Activated naive CD4-positive, alpha-beta T cell treated with anti-CD3 and anti-CD28 coated beads, Interleukin-2, amount 10 ng/mL, durations not matched to agents 7 days and 5 days (primary cell): ENCODE data around the gene ZSWIM5.
"Not testable (repeated sequence)": the region's sequence is repeated elsewhere in the genome, so short reads cannot be mapped to it uniquely, and the experiment has no call there.

ENCODE experiments used
- CTCF ChIA-PET: fragments of 350-600 bp; sonication (Branson Sonifier 250); formaldehyde crosslinking; loops from one replicate; lab custom pipeline; 2021; ENCODE audit warnings: antibody characterized with exemption; lab: Charles Lee
- DNase-seq: peaks from one replicate; pipeline ENCODE4 v3.0.0-alpha.2; 2020
- H3K27ac Mint-ChIP-seq: one replicate; pipeline ENCODE4 v1.8.0; 2021; ENCODE audit warnings: mild to moderate bottlenecking, moderate library complexity, mixed read lengths
- H3K27me3 Mint-ChIP-seq: one replicate; pipeline ENCODE4 v1.8.0; 2021; ENCODE audit warnings: mild to moderate bottlenecking, mixed read lengths
- H3K36me3 Mint-ChIP-seq: one replicate; pipeline ENCODE4 v1.8.0; 2021; ENCODE audit warnings: mixed read lengths
- H3K4me1 Mint-ChIP-seq: one replicate; pipeline ENCODE4 v1.8.0; 2021; ENCODE audit warnings: mixed read lengths
- H3K4me3 Mint-ChIP-seq: one replicate; pipeline ENCODE4 v1.8.0; 2021; ENCODE audit warnings: mild to moderate bottlenecking, moderate library complexity, mixed read lengths
- H3K9me3 Mint-ChIP-seq: one replicate; pipeline ENCODE4 v1.8.0; 2021; ENCODE audit warnings: mixed read lengths

The ZSWIM5 gene

GRCh38 chr1:45071567-45071966 is 134.8 kb downstream of the ZSWIM5 start:
- peaks cover 20% of the 10 kb centered on the region for H3K27me3 Mint-ChIP-seq
- H3K36me3 Mint-ChIP-seq: no peaks in the 10 kb centered on the region
- DNase-seq: no peak
- H3K9me3 Mint-ChIP-seq: peaks cover 7% of the 10 kb centered on the region
- no peaks in the 10 kb centered on the region for H3K4me1 Mint-ChIP-seq
- CTCF ChIA-PET: no interaction called here
- no peak overlapping the region for H3K27ac Mint-ChIP-seq
- no peak overlapping the region for H3K4me3 Mint-ChIP-seq

- peaks cover 2% of the 10 kb centered on the region for H3K9me3 Mint-ChIP-seq
- H3K27ac Mint-ChIP-seq: no peak overlapping the region
- H3K4me3 Mint-ChIP-seq: no peak overlapping the region
- H3K4me1 Mint-ChIP-seq: no peaks in the 10 kb centered on the region
- DNase-seq: no peak
- H3K27me3 Mint-ChIP-seq: peaks cover 9% of the 10 kb centered on the region
- H3K36me3 Mint-ChIP-seq: no peaks in the 10 kb centered on the region
- CTCF ChIA-PET: no interaction called here
Measured at GRCh38 chr1:45067806-45068205, 138.6 kb downstream of the ZSWIM5 start.

- H3K27me3 Mint-ChIP-seq: peaks cover 9% of the 10 kb centered on the region
- H3K4me1 Mint-ChIP-seq: no peaks in the 10 kb centered on the region
- CTCF ChIA-PET: no interaction called here
- DNase-seq: no peak
- no peaks in the 10 kb centered on the region for H3K36me3 Mint-ChIP-seq
- no peak overlapping the region for H3K27ac Mint-ChIP-seq
- no peak overlapping the region for H3K4me3 Mint-ChIP-seq
- H3K9me3 Mint-ChIP-seq: no peaks in the 10 kb centered on the region
Measured at GRCh38 chr1:45065083-45065482, 141.3 kb downstream of the ZSWIM5 start.

- H3K27ac Mint-ChIP-seq, H3K4me3 Mint-ChIP-seq, CTCF ChIA-PET, H3K36me3 Mint-ChIP-seq, H3K9me3 Mint-ChIP-seq, DNase-seq, H3K4me1 Mint-ChIP-seq, H3K27me3 Mint-ChIP-seq: not testable (repeated sequence)
Measured at GRCh38 chr1:45062463-45062862, 143.9 kb downstream of the ZSWIM5 start.

- Mint-ChIP-seq H3K27ac (no peak overlapping the region), H3K27me3 (no peaks in the 10 kb centered on the region), H3K9me3 (no peaks in the 10 kb centered on the region), H3K4me3 (no peak overlapping the region), H3K4me1 (no peaks in the 10 kb centered on the region), H3K36me3 (no peaks in the 10 kb centered on the region)
- DNase-seq: no peak
- CTCF ChIA-PET: interaction anchor here (0.6 to 1.4 kb wide), 3 partner anchors 9 to 400 kb away, joined by 4 read pairs; no protein-coding TSS in a partner anchor
Measured at GRCh38 chr1:45059829-45060228, 146.6 kb downstream of the ZSWIM5 start.

GRCh38 chr1:45057542-45057941 is 148.9 kb downstream of the ZSWIM5 start:
- Mint-ChIP-seq H3K4me3 (no peak overlapping the region), H3K27me3 (no peaks in the 10 kb centered on the region), H3K9me3 (no peaks in the 10 kb centered on the region), H3K27ac (no peak overlapping the region), H3K4me1 (no peaks in the 10 kb centered on the region), H3K36me3 (peaks cover 2% of the 10 kb centered on the region)
- CTCF ChIA-PET: no interaction called here
- DNase-seq: no peak

- CTCF ChIA-PET: interaction anchor here (1.0 to 1.8 kb wide), 2 partner anchors 9 to 33 kb away, joined by 4 to 7 read pairs; no protein-coding TSS in a partner anchor
- Mint-ChIP-seq H3K9me3 (no peaks in the 10 kb centered on the region), H3K4me1 (peaks cover 20% of the 10 kb centered on the region), H3K27me3 (no peaks in the 10 kb centered on the region), H3K36me3 (peaks cover 2% of the 10 kb centered on the region), H3K4me3 (peak overlapping the region; percentile 53), H3K27ac (peak overlapping the region; percentile 83)
- peak; percentile 28 for DNase-seq
Measured at GRCh38 chr1:45051005-45051772, 155.2 kb downstream of the ZSWIM5 start.

GRCh38 chr1:45047032-45047431 is 159.4 kb downstream of the ZSWIM5 start:
- H3K4me1 Mint-ChIP-seq: peaks cover 20% of the 10 kb centered on the region
- no peak overlapping the region for H3K27ac Mint-ChIP-seq
- no peaks in the 10 kb centered on the region for H3K9me3 Mint-ChIP-seq
- CTCF ChIA-PET: no interaction called here
- no peaks in the 10 kb centered on the region for H3K27me3 Mint-ChIP-seq
- DNase-seq: no peak
- H3K4me3 Mint-ChIP-seq: no peak overlapping the region
- no peaks in the 10 kb centered on the region for H3K36me3 Mint-ChIP-seq

- Mint-ChIP-seq H3K9me3 (no peaks in the 10 kb centered on the region), H3K27me3 (no peaks in the 10 kb centered on the region), H3K36me3 (no peaks in the 10 kb centered on the region), H3K27ac (no peak overlapping the region), H3K4me3 (no peak overlapping the region), H3K4me1 (peaks cover 5% of the 10 kb centered on the region)
- CTCF ChIA-PET: no interaction called here
- no peak for DNase-seq
Measured at GRCh38 chr1:45044916-45045315, 161.5 kb downstream of the ZSWIM5 start.

- no peak overlapping the region for H3K27ac Mint-ChIP-seq
- H3K36me3 Mint-ChIP-seq: no peaks in the 10 kb centered on the region
- H3K9me3 Mint-ChIP-seq: no peaks in the 10 kb centered on the region
- no peak for DNase-seq
- no peak overlapping the region for H3K4me3 Mint-ChIP-seq
- H3K4me1 Mint-ChIP-seq: no peaks in the 10 kb centered on the region
- CTCF ChIA-PET: no interaction called here
- no peaks in the 10 kb centered on the region for H3K27me3 Mint-ChIP-seq
Measured at GRCh38 chr1:45043094-45043493, 163.3 kb downstream of the ZSWIM5 start.

GRCh38 chr1:45040297-45040696 is 166.1 kb downstream of the ZSWIM5 start:
- no peak for DNase-seq
- Mint-ChIP-seq H3K9me3 (no peaks in the 10 kb centered on the region), H3K4me3 (no peak overlapping the region), H3K36me3 (no peaks in the 10 kb centered on the region), H3K27me3 (no peaks in the 10 kb centered on the region), H3K4me1 (peaks cover 7% of the 10 kb centered on the region), H3K27ac (no peak overlapping the region)
- CTCF ChIA-PET: no interaction called here

GRCh38 chr1:45038661-45039364 is 167.6 kb downstream of the ZSWIM5 start:
- no peaks in the 10 kb centered on the region for H3K27me3 Mint-ChIP-seq
- DNase-seq: no peak
- no peaks in the 10 kb centered on the region for H3K36me3 Mint-ChIP-seq
- H3K4me1 Mint-ChIP-seq: peaks cover 7% of the 10 kb centered on the region
- H3K9me3 Mint-ChIP-seq: no peaks in the 10 kb centered on the region
- no peak overlapping the region for H3K27ac Mint-ChIP-seq
- H3K4me3 Mint-ChIP-seq: no peak overlapping the region
- CTCF ChIA-PET: interaction anchor here (0.7 kb wide), 1 partner anchor 20 kb away, joined by 3 read pairs; no protein-coding TSS in a partner anchor

GRCh38 chr1:45038240-45038639 is 168.2 kb downstream of the ZSWIM5 start:
- CTCF ChIA-PET: no interaction called here
- no peaks in the 10 kb centered on the region for H3K9me3 Mint-ChIP-seq
- no peaks in the 10 kb centered on the region for H3K36me3 Mint-ChIP-seq

GRCh38 chr1:45037456-45037855 is 168.9 kb downstream of the ZSWIM5 start:
- Mint-ChIP-seq H3K36me3 (no peaks in the 10 kb centered on the region), H3K27me3 (no peaks in the 10 kb centered on the region), H3K27ac (no peak overlapping the region), H3K4me1 (peaks cover 16% of the 10 kb centered on the region), H3K9me3 (no peaks in the 10 kb centered on the region), H3K4me3 (no peak overlapping the region)
- CTCF ChIA-PET: no interaction called here
- no peak for DNase-seq

More at GRCh38 chr1:45038240-45038639, 168.2 kb downstream of the ZSWIM5 start:
- no peak for DNase-seq
- peaks cover 11% of the 10 kb centered on the region for H3K4me1 Mint-ChIP-seq
- no peak overlapping the region for H3K27ac Mint-ChIP-seq
- no peaks in the 10 kb centered on the region for H3K27me3 Mint-ChIP-seq
- no peak overlapping the region for H3K4me3 Mint-ChIP-seq
